Measurements from ENCODE around the gene TNFRSF19.

Gene TNFRSF19

GRCh38 chr13:23637829-23638228 is 67.6 kb downstream of the TNFRSF19 start:
- no peaks in the 10 kb centered on the region for H3K27me3 ChIP-seq (ENCODE audit: control insufficient read depth in 1 of 2, insufficient read depth in 1 of 2, low read length in 2 of 2)
- H3K9ac ChIP-seq (ENCODE audit: low read length) = peak overlapping the region; percentile 6
- no peak overlapping the region for H2AK5ac ChIP-seq (ENCODE audit: low read length, severe bottlenecking)
- no peak overlapping the region for H2BK15ac ChIP-seq (ENCODE audit: low read depth, poor library complexity, severe bottlenecking)
- H3K14ac ChIP-seq (ENCODE audit: low read length in 2 of 2) = no peak overlapping the region
- no peak overlapping the region for H3K27ac ChIP-seq (ENCODE audit: low read length, poor library complexity, severe bottlenecking)
- no peaks in the 10 kb centered on the region for H3K4me1 ChIP-seq (ENCODE audit: control insufficient read depth, insufficient read depth, low read depth, low read length)
- H3K4ac ChIP-seq (ENCODE audit: low read depth in 1 of 2, low read length in 2 of 2) = no peak overlapping the region
- no peak overlapping the region for H4K91ac ChIP-seq (ENCODE audit: low read length)
- peaks cover 0 to 3% of the 10 kb centered on the region in 2 experiments for H3K36me3 ChIP-seq (ENCODE audit: control insufficient read depth in 1 of 2, insufficient read depth in 2 of 2, low read depth in 1 of 2, low read length in 2 of 2)
- H3K23ac ChIP-seq (ENCODE audit: low read length in 2 of 2) = peak overlapping the region in 1 of 2 experiments; percentile 9
- WGBS = 73% methylated on average over 9 of the region's 9 CpGs
- peaks cover 1% of the 10 kb centered on the region for H3K79me1 ChIP-seq (replicated peaks; ENCODE audit: low read length, poor library complexity, severe bottlenecking)
- H2BK5ac ChIP-seq (ENCODE audit: low read depth, low read length, poor library complexity, severe bottlenecking) = no peak overlapping the region
- no peak overlapping the region for H3K4me2 ChIP-seq (ENCODE audit: low read length, poor library complexity, severe bottlenecking)
- no peak for DNase-seq
- no peak overlapping the region for H4K8ac ChIP-seq (ENCODE audit: low read length)
- H3K4me3 ChIP-seq (ENCODE audit: insufficient read depth in 1 of 2, low read depth in 1 of 2, low read length in 2 of 2) = no peak overlapping the region
- no peak overlapping the region for H2BK12ac ChIP-seq (ENCODE audit: low read length in 2 of 2)
- no peak overlapping the region for H2AFZ ChIP-seq (ENCODE audit: low read depth, low read length)
- no peak overlapping the region for H3K18ac ChIP-seq (ENCODE audit: low read depth in 1 of 2, low read length in 2 of 2)
- no peak overlapping the region for H2BK120ac ChIP-seq (ENCODE audit: low read depth, low read length)
- H3K9me3 ChIP-seq (ENCODE audit: control insufficient read depth, low read length) = no peaks in the 10 kb centered on the region

DNA sequence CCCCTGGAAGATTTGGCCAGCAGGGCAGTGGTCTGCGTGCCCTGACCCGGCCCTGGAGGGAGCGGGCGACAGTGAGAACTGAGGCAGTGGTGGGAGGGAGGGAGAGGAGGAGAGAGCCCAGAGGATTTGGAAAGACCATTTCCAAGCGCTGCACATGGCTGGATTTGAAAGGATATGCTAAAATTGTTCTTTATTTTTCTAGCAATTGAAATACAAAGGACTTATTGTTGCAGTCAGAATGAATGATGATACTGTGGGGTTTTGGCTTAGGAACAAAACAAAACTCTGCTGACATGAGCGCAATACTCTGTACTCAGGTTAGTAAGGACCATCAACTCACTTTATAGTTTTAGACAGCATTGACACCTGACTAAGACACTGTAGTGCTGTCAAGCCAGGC is 69.5 kb downstream of the TNFRSF19 start:
- Histone ChIP-seq H3K9me3 (ENCODE audit: control insufficient read depth, low read length) (no peaks in the 10 kb centered on the region), H2BK12ac (ENCODE audit: low read length in 2 of 2) (no peak overlapping the region), H3K23ac (ENCODE audit: low read length in 2 of 2) (no peak overlapping the region), H3K14ac (ENCODE audit: low read length in 2 of 2) (no peak overlapping the region), H3K4me2 (ENCODE audit: low read length, poor library complexity, severe bottlenecking) (no peak overlapping the region), H2AFZ (ENCODE audit: low read depth, low read length) (no peak overlapping the region), H4K91ac (ENCODE audit: low read length) (no peak overlapping the region), H4K8ac (ENCODE audit: low read length) (no peak overlapping the region), H3K4me3 (ENCODE audit: insufficient read depth in 1 of 2, low read depth in 1 of 2, low read length in 2 of 2) (no peak overlapping the region), H3K27ac (ENCODE audit: low read length, poor library complexity, severe bottlenecking) (no peak overlapping the region), H3K4me1 (ENCODE audit: control insufficient read depth, insufficient read depth, low read depth, low read length) (no peaks in the 10 kb centered on the region), H3K36me3 (ENCODE audit: control insufficient read depth in 1 of 2, insufficient read depth in 2 of 2, low read depth in 1 of 2, low read length in 2 of 2) (peaks cover 0 to 3% of the 10 kb centered on the region in 2 experiments), H2BK120ac (ENCODE audit: low read depth, low read length) (no peak overlapping the region), H3K4ac (ENCODE audit: low read depth in 1 of 2, low read length in 2 of 2) (no peak overlapping the region), H3K79me1 (replicated peaks; ENCODE audit: low read length, poor library complexity, severe bottlenecking) (peaks cover 1% of the 10 kb centered on the region), H3K27me3 (ENCODE audit: control insufficient read depth in 1 of 2, insufficient read depth in 1 of 2, low read length in 2 of 2) (no peaks in the 10 kb centered on the region), H2AK5ac (ENCODE audit: low read length, severe bottlenecking) (no peak overlapping the region), H3K18ac (ENCODE audit: low read depth in 1 of 2, low read length in 2 of 2) (no peak overlapping the region), H2BK15ac (ENCODE audit: low read depth, poor library complexity, severe bottlenecking) (no peak overlapping the region), H2BK5ac (ENCODE audit: low read depth, low read length, poor library complexity, severe bottlenecking) (no peak overlapping the region), H3K9ac (ENCODE audit: low read length) (no peak overlapping the region)
- no peak for DNase-seq
- 93% methylated on average over 5 of the region's 6 CpGs for WGBS

DNA sequence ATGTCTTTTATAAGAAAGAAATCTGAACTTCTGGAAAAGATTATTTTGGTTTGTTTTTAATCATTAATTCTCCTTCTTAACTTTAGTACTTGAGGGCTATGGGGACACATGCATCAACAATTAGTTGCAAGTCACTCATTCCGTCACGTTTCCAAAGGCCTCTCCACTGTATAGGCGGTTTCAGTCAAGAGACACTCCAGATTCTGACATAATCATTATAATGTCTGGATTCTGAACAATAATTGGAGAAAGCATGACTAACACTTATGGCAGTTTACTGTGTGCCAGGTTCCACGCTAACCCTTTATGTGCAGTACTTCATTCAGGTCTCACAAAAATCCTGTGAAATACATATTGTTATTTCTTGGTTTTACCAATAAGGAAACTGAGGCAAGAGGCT is 71.9 kb downstream of the TNFRSF19 start:
- H3K4me3 ChIP-seq (ENCODE audit: insufficient read depth in 1 of 2, low read depth in 1 of 2, low read length in 2 of 2) = no peak overlapping the region
- no peak overlapping the region for H3K14ac ChIP-seq (ENCODE audit: low read length in 2 of 2)
- no peak overlapping the region for H3K23ac ChIP-seq (ENCODE audit: low read length in 2 of 2)
- H3K9me3 ChIP-seq (ENCODE audit: control insufficient read depth, low read length) = no peaks in the 10 kb centered on the region
- no peak overlapping the region for H4K91ac ChIP-seq (ENCODE audit: low read length)
- H3K27ac ChIP-seq (ENCODE audit: low read length, poor library complexity, severe bottlenecking) = no peak overlapping the region
- no peak overlapping the region for H2BK120ac ChIP-seq (ENCODE audit: low read depth, low read length)
- no peaks in the 10 kb centered on the region for H3K27me3 ChIP-seq (ENCODE audit: control insufficient read depth in 1 of 2, insufficient read depth in 1 of 2, low read length in 2 of 2)
- 95% methylated on average over 4 of the region's 4 CpGs for WGBS
- H3K4me1 ChIP-seq (ENCODE audit: control insufficient read depth, insufficient read depth, low read depth, low read length) = no peaks in the 10 kb centered on the region
- peaks cover 1% of the 10 kb centered on the region for H3K79me1 ChIP-seq (replicated peaks; ENCODE audit: low read length, poor library complexity, severe bottlenecking)
- H3K18ac ChIP-seq (ENCODE audit: low read depth in 1 of 2, low read length in 2 of 2) = no peak overlapping the region
- no peak overlapping the region for H2BK12ac ChIP-seq (ENCODE audit: low read length in 2 of 2)
- H3K36me3 ChIP-seq (ENCODE audit: control insufficient read depth in 1 of 2, insufficient read depth in 2 of 2, low read depth in 1 of 2, low read length in 2 of 2) = peaks cover 0 to 3% of the 10 kb centered on the region in 2 experiments
- H4K8ac ChIP-seq (ENCODE audit: low read length) = no peak overlapping the region
- no peak overlapping the region for H3K4ac ChIP-seq (ENCODE audit: low read depth in 1 of 2, low read length in 2 of 2)
- H2BK15ac ChIP-seq (ENCODE audit: low read depth, poor library complexity, severe bottlenecking) = no peak overlapping the region
- no peak overlapping the region for H3K9ac ChIP-seq (ENCODE audit: low read length)
- DNase-seq = no peak
- H2BK5ac ChIP-seq (ENCODE audit: low read depth, low read length, poor library complexity, severe bottlenecking) = no peak overlapping the region
- H2AK5ac ChIP-seq (ENCODE audit: low read length, severe bottlenecking) = no peak overlapping the region
- no peak overlapping the region for H3K4me2 ChIP-seq (ENCODE audit: low read length, poor library complexity, severe bottlenecking)
- no peak overlapping the region for H2AFZ ChIP-seq (ENCODE audit: low read depth, low read length)

DNA sequence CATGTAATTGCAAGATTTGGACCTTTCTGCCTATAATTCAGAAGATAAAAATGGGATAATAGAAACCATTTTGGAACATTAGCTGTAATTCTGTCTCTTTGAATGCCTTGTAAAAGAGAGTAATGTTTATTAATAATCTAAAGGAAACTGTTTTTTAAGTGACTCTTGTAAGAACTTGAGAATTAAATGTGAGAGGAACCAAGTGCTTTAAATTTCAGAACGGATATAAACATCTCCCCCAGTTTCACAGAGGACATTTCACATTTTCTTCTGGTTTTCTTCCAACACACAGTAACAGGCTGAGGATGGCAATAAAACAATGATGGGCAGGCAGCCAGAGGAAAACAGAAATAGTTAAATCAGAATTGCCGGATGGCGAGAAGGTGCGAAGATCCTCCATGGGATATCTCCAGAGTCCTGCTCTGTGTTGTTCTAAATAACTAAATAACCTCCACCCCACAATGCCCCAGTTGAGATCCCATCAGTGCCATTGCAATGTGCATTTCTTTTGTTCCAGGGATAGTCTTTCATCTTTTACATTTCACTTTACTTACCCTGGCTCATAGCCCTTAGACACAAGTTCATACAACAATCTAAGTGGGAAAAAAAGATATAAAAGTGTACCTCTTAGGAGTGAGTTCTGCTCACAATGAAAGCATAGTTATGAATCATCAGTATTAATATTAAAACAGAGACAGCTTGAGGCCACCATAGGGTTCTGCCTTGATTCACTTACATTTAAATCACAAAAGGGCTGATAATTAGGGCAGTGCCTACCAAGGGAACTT is 73.3 kb downstream of the TNFRSF19 start:
- Histone ChIP-seq H3K9me3 (ENCODE audit: control insufficient read depth, low read length) (no peaks in the 10 kb centered on the region), H3K27ac (ENCODE audit: low read length, poor library complexity, severe bottlenecking) (no peak overlapping the region), H3K14ac (ENCODE audit: low read length in 2 of 2) (no peak overlapping the region), H3K4me3 (ENCODE audit: insufficient read depth in 1 of 2, low read depth in 1 of 2, low read length in 2 of 2) (no peak overlapping the region), H2BK5ac (ENCODE audit: low read depth, low read length, poor library complexity, severe bottlenecking) (no peak overlapping the region), H3K27me3 (ENCODE audit: control insufficient read depth in 1 of 2, insufficient read depth in 1 of 2, low read length in 2 of 2) (no peaks in the 10 kb centered on the region), H2BK15ac (ENCODE audit: low read depth, poor library complexity, severe bottlenecking) (no peak overlapping the region), H3K23ac (ENCODE audit: low read length in 2 of 2) (no peak overlapping the region), H4K8ac (ENCODE audit: low read length) (no peak overlapping the region), H2BK12ac (ENCODE audit: low read length in 2 of 2) (no peak overlapping the region), H3K18ac (ENCODE audit: low read depth in 1 of 2, low read length in 2 of 2) (no peak overlapping the region), H2BK120ac (ENCODE audit: low read depth, low read length) (no peak overlapping the region), H3K9ac (ENCODE audit: low read length) (no peak overlapping the region), H3K4me1 (ENCODE audit: control insufficient read depth, insufficient read depth, low read depth, low read length) (no peaks in the 10 kb centered on the region), H3K36me3 (ENCODE audit: control insufficient read depth in 1 of 2, insufficient read depth in 2 of 2, low read depth in 1 of 2, low read length in 2 of 2) (peaks cover 0 to 1% of the 10 kb centered on the region in 2 experiments), H4K91ac (ENCODE audit: low read length) (no peak overlapping the region), H3K4me2 (ENCODE audit: low read length, poor library complexity, severe bottlenecking) (no peak overlapping the region), H3K4ac (ENCODE audit: low read depth in 1 of 2, low read length in 2 of 2) (no peak overlapping the region), H2AK5ac (ENCODE audit: low read length, severe bottlenecking) (no peak overlapping the region), H3K79me1 (replicated peaks; ENCODE audit: low read length, poor library complexity, severe bottlenecking) (peaks cover 1% of the 10 kb centered on the region), H2AFZ (ENCODE audit: low read depth, low read length) (no peak overlapping the region)
- no peak for DNase-seq
- 87% methylated on average over 4 of the region's 4 CpGs for WGBS

All from mesenchymal stem cell (in vitro differentiated cells and primary cell).